Measurements from ENCODE around the gene MYD88.

MYD88 gene

GRCh38 chr3:38111201-38111600 lies 27.3 kb upstream of the MYD88 start:
- Histone ChIP-seq H3K9ac (ENCODE audit: low read length) (no peak overlapping the region), H3K9me2 (replicated peaks; ENCODE audit: insufficient read depth, low read length) (no peaks in the 10 kb centered on the region), H3K4me3 (ENCODE audit: insufficient read depth, low read length, poor library complexity, severe bottlenecking) (no peak overlapping the region), H3K27ac (ENCODE audit: low read depth, low read length) (no peak overlapping the region), H3F3A (ENCODE audit: insufficient read depth) (no peaks in the 10 kb centered on the region), H3K79me2 (ENCODE audit: insufficient read depth, low read length) (no peaks in the 10 kb centered on the region), H3K36me3 (ENCODE audit: low read length) (no peaks in the 10 kb centered on the region), H2AFZ (ENCODE audit: low read depth, low read length, severe bottlenecking) (no peak overlapping the region), H3K27me3 (ENCODE audit: low read length) (no peaks in the 10 kb centered on the region), H3K9me3 (ENCODE audit: insufficient read depth, low read length) (no peaks in the 10 kb centered on the region), H3K4me2 (ENCODE audit: low read depth, low read length, poor library complexity, severe bottlenecking) (no peak overlapping the region), H4K20me1 (ENCODE audit: low read depth, low read length) (no peaks in the 10 kb centered on the region)
- no peak for TF ChIP-seq EZH2phosphoT487 (conservative IDR thresholded peaks at IDR 0.05; ENCODE audit: low read length)
- TF ChIP-seq CTCF (IDR thresholded peaks at IDR 0.05; ENCODE audit: insufficient read depth, low read length, poor library complexity, severe bottlenecking), result no peak

GRCh38 chr3:38111696-38112377 lies 26.6 kb upstream of the MYD88 start:
- Histone ChIP-seq H3K9ac (ENCODE audit: low read length) (no peak overlapping the region), H2AFZ (ENCODE audit: low read depth, low read length, severe bottlenecking) (no peak overlapping the region), H3K79me2 (ENCODE audit: insufficient read depth, low read length) (no peaks in the 10 kb centered on the region), H3F3A (ENCODE audit: insufficient read depth) (no peaks in the 10 kb centered on the region), H3K9me3 (ENCODE audit: insufficient read depth, low read length) (no peaks in the 10 kb centered on the region), H3K4me2 (ENCODE audit: low read depth, low read length, poor library complexity, severe bottlenecking) (no peak overlapping the region), H3K9me2 (replicated peaks; ENCODE audit: insufficient read depth, low read length) (no peaks in the 10 kb centered on the region), H3K27me3 (ENCODE audit: low read length) (no peaks in the 10 kb centered on the region), H3K27ac (ENCODE audit: low read depth, low read length) (no peak overlapping the region), H4K20me1 (ENCODE audit: low read depth, low read length) (no peaks in the 10 kb centered on the region), H3K4me3 (ENCODE audit: insufficient read depth, low read length, poor library complexity, severe bottlenecking) (no peak overlapping the region), H3K36me3 (ENCODE audit: low read length) (no peaks in the 10 kb centered on the region)
- TF ChIP-seq EZH2phosphoT487 (conservative IDR thresholded peaks at IDR 0.05; ENCODE audit: low read length) (no peak), CTCF (IDR thresholded peaks at IDR 0.05; ENCODE audit: insufficient read depth, low read length, poor library complexity, severe bottlenecking) (no peak)

- H3K9me3 ChIP-seq (ENCODE audit: insufficient read depth, low read length), result no peaks in the 10 kb centered on the region
- no peaks in the 10 kb centered on the region for H3K9me2 ChIP-seq (replicated peaks; ENCODE audit: insufficient read depth, low read length)
- H3K4me2 ChIP-seq (ENCODE audit: low read depth, low read length, poor library complexity, severe bottlenecking), result no peak overlapping the region
- H3K79me2 ChIP-seq (ENCODE audit: insufficient read depth, low read length), result no peaks in the 10 kb centered on the region
- no peak overlapping the region for H3K27ac ChIP-seq (ENCODE audit: low read depth, low read length)
- TF ChIP-seq EZH2phosphoT487 (conservative IDR thresholded peaks at IDR 0.05; ENCODE audit: low read length) (no peak), CTCF (IDR thresholded peaks at IDR 0.05; ENCODE audit: insufficient read depth, low read length, poor library complexity, severe bottlenecking) (no peak)
- H3K4me3 ChIP-seq (ENCODE audit: insufficient read depth, low read length, poor library complexity, severe bottlenecking), result no peak overlapping the region
- no peaks in the 10 kb centered on the region for H3K27me3 ChIP-seq (ENCODE audit: low read length)
- no peak overlapping the region for H2AFZ ChIP-seq (ENCODE audit: low read depth, low read length, severe bottlenecking)
- no peak overlapping the region for H3K9ac ChIP-seq (ENCODE audit: low read length)
- no peaks in the 10 kb centered on the region for H3K36me3 ChIP-seq (ENCODE audit: low read length)
- no peaks in the 10 kb centered on the region for H4K20me1 ChIP-seq (ENCODE audit: low read depth, low read length)
- no peaks in the 10 kb centered on the region for H3F3A ChIP-seq (ENCODE audit: insufficient read depth)
These were observed 26.1 kb upstream of the MYD88 start for GRCh38 chr3:38112378-38112761.
